Measurements from ENCODE around the gene PPP4R4.

The PPP4R4 gene

DNA sequence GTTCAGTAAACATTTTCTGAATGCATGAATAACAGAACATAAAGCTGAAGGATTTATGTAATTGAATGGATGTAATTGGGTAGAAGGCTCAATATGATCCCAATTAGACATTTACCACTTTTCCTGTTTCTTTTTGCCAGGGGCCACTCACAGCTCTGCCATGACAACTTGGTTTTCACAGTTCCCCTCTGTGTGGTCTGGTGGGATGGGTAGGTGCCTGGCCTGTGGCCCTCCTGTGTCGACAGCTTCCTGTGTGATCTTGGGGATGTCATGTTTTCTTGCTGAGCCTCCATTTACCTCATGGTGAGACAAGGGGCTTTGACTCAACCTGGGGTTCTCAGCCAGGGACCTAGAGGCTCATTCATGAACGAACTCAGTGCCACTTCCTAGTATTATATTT, 131.5 kb downstream of the PPP4R4 start:
- TF ChIP-seq, protein P1, sequence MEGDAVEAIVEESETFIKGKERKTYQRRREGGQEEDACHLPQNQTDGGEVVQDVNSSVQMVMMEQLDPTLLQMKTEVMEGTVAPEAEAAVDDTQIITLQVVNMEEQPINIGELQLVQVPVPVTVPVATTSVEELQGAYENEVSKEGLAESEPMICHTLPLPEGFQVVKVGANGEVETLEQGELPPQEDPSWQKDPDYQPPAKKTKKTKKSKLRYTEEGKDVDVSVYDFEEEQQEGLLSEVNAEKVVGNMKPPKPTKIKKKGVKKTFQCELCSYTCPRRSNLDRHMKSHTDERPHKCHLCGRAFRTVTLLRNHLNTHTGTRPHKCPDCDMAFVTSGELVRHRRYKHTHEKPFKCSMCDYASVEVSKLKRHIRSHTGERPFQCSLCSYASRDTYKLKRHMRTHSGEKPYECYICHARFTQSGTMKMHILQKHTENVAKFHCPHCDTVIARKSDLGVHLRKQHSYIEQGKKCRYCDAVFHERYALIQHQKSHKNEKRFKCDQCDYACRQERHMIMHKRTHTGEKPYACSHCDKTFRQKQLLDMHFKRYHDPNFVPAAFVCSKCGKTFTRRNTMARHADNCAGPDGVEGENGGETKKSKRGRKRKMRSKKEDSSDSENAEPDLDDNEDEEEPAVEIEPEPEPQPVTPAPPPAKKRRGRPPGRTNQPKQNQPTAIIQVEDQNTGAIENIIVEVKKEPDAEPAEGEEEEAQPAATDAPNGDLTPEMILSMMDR (IDR thresholded peaks at IDR 0.05; ENCODE audit: low read depth, low read length): no peak
- H3K27ac ChIP-seq: no peak overlapping the region
- H3K27me3 ChIP-seq (ENCODE audit: insufficient read depth, low read depth, severe bottlenecking): peaks cover 2% of the 10 kb centered on the region
- H3K36me3 ChIP-seq: no peaks in the 10 kb centered on the region
- no peak overlapping the region for H3K4me3 ChIP-seq (ENCODE audit: low read depth, low read length)
- H3K9me3 ChIP-seq (ENCODE audit: severe bottlenecking): peaks cover 14% of the 10 kb centered on the region
- no peak for DNase-seq

DNA sequence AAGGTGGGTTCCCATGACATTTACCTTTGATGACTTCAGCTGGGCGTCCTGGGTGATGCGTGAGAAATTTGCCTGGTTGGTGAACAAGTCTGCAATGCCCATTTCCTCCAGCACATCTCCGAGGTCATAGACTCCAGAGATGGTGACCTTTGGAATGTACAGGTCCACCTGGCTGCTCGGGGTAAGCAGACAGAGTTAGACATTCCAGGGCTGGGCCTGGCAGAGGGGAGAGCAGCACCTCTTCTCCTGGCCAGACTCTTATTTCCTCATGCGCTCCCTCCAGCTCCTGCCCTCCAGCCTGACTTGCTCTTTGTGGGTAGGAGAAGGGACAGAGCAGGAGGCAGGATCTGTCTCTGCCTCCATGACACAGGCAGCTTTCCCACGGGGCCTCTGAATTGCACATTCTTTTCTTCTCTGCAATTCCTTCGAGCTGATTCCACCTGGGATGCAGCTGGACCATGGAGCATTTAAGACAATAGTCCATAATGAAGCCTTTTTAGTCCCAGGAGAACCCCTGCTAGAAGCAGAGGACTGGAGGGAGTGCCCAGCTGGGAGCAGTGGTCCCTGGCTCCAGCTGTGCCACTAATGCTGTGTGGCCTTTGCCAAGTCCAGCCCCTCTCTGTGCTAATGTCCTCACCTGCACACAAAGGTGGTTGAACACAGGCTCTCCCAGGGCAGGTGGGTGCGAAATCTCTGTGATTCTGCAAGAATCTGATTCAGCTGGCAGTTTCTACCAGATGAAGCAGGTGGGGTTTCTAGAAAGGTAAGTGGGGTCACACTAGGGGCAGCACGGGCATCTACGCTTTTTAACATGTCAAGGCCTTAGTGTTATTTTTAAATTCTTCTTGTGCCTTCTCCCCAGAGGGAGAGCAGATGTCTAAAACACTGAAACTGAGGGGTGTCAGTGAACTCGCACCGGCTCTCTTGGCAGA, 132.2 kb downstream of the PPP4R4 start:
- TF ChIP-seq, protein P1 (IDR thresholded peaks at IDR 0.05; ENCODE audit: low read depth, low read length): no peak
- Histone ChIP-seq H3K4me3 (ENCODE audit: low read depth, low read length) (no peak overlapping the region), H3K9me3 (ENCODE audit: severe bottlenecking) (peaks cover 14% of the 10 kb centered on the region), H3K27me3 (ENCODE audit: insufficient read depth, low read depth, severe bottlenecking) (peaks cover 2% of the 10 kb centered on the region), H3K27ac (no peak overlapping the region), H3K36me3 (no peaks in the 10 kb centered on the region)
- no peak for DNase-seq

DNA sequence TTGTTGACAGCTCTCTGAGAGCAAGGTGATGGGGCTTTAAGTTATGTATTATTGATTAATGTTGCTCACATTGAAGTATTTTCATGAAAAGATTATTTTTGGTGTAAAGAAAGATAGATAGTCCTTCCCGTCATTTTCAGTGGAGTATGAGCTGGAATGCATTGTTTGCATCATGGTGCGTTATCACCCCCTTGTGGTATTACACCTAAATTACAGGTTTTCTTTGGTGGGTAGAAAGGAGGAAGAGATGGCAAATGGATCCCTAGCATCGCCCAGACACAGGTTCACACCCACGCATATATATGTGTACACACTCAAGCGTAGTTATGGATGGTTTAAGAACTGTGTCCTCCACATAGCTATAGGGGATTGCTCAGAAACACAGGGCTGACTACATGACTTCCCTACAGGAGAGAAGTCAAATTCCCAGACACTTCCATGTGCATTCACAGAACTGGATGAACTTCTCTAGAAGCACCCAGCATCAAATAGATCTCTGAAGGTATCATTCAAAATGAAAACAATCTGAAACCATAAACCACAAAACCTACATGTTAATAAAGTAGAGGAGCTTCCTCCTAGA, 133.4 kb downstream of the PPP4R4 start:
- H3K27me3 ChIP-seq (ENCODE audit: insufficient read depth, low read depth, severe bottlenecking): peaks cover 2% of the 10 kb centered on the region
- no peaks in the 10 kb centered on the region for H3K36me3 ChIP-seq
- H3K4me3 ChIP-seq (ENCODE audit: low read depth, low read length): no peak overlapping the region
- no peak overlapping the region for H3K27ac ChIP-seq
- no peak for DNase-seq
- peaks cover 10% of the 10 kb centered on the region for H3K9me3 ChIP-seq (ENCODE audit: severe bottlenecking)
- TF ChIP-seq, protein P1 (IDR thresholded peaks at IDR 0.05; ENCODE audit: low read depth, low read length): peak; percentile 43; the same call in 1 of the 2 replicates

DNA sequence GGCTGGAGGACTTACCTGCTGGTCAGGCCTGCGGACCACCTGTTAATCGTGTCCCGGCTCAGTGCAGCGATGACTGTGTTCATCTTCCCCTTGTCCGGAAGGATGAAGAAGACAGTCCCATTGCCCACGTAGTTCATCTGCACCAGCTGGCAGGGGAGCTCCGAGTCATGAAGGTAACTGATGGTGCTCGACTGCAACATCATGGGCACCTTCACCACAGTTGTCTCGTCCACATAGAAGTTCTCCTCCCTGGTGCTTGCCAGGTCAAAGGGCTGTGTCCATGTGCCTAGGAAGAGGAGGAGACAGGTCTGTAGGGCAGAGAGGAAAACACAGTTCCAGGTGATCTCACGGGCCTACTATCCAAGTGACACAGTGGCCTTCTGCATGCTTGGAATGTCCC, 135.6 kb downstream of the PPP4R4 start:
- TF ChIP-seq, protein P1 (IDR thresholded peaks at IDR 0.05; ENCODE audit: low read depth, low read length): no peak
- Histone ChIP-seq H3K9me3 (ENCODE audit: severe bottlenecking) (peaks cover 10% of the 10 kb centered on the region), H3K27me3 (ENCODE audit: insufficient read depth, low read depth, severe bottlenecking) (peaks cover 2% of the 10 kb centered on the region), H3K4me3 (ENCODE audit: low read depth, low read length) (no peak overlapping the region), H3K36me3 (no peaks in the 10 kb centered on the region), H3K27ac (no peak overlapping the region)
- no peak for DNase-seq

DNA sequence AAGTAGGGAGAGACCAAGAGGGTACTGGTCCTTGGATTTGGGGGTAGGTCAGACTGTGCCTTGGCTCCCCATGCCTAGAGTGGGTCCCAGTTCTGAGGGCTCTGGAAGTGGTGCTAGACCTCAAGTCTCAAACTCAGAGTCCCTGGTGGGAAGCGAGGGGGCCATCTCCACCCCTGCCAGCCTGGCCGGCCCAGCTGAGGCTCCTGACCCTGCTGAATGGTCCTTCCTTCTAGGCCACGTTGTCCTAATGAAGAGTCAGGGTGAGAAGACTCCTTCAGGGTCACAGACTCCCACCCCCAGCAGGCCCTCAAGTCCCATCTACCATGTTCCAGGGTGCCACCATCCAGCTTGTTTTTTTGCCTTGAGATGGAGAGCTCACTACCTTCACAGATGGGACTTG, 136.1 kb downstream of the PPP4R4 start:
- Histone ChIP-seq H3K27me3 (ENCODE audit: insufficient read depth, low read depth, severe bottlenecking) (peaks cover 2% of the 10 kb centered on the region), H3K4me3 (ENCODE audit: low read depth, low read length) (no peak overlapping the region), H3K9me3 (ENCODE audit: severe bottlenecking) (peaks cover 10% of the 10 kb centered on the region), H3K36me3 (no peaks in the 10 kb centered on the region), H3K27ac (no peak overlapping the region)
- TF ChIP-seq, protein P1 (IDR thresholded peaks at IDR 0.05; ENCODE audit: low read depth, low read length): no peak
- DNase-seq: no peak
